GM19397 (cell line): ENCODE measurements around the gene CYP26A1.

Experiments used
- ATAC-seq: cut with Tn5 transposase; IDR thresholded peaks from one replicate; pipeline ENCODE4 v1.9.1; 2021; ENCODE audit warnings: mild to moderate bottlenecking, moderate library complexity; ENCODE audit not compliant: unreplicated experiment

The CYP26A1 gene

DNA sequence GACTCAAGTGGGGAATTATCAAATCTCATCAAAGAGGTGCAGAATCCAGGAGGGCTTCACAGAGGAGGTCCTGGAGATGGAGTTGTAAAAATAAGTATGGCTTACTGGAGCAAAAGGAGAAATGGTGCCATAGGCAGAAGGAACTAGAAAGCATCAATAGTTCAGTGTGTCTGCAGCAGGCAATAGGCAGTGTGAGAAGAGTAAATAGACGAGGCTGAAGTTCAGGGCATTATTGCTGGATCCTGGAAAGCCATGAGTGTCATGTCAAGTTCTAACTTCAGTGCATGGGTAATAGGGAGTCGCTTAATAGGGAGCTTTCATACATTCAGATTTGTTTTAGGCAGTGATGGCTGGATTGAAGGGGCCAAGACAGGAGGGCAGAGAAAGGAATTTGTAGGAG, 39.3 kb downstream of the CYP26A1 start:
- ATAC-seq = no peak

DNA sequence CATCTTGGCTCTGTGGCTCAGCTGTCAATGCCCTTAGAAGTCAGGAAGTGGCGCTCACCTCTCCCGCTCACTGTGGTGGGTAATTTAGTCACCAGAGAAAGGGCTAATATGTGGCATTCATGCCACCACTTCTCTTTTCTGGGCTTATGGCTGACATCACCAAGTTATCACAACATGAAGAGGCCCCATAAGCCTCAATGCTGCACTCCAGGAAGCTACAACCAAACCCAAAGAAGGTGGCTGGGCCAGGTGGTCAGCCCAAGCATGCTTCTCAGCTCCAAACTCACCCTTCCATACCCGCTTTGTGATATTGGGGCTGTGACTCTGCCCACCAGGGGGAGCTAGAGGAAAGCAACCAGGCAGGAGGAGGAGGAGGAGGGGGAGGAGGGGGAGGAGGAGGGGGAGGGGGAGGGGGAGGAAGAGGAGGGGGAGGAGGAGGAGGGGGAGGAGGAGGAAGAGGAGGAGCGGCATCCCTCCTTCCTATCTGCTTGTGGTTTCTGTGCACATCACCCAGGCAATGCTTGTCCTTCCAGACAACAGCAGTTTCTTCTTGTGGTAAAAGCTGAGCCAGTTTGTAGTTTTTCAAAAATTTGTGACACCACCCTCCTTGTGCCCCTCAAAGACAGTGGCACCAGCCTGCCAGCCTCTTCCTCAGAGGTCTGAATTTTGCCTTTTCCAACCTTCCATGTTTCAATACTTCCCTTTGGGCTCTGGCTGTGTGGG, 42.1 kb downstream of the CYP26A1 start:
- ATAC-seq = no peak

DNA sequence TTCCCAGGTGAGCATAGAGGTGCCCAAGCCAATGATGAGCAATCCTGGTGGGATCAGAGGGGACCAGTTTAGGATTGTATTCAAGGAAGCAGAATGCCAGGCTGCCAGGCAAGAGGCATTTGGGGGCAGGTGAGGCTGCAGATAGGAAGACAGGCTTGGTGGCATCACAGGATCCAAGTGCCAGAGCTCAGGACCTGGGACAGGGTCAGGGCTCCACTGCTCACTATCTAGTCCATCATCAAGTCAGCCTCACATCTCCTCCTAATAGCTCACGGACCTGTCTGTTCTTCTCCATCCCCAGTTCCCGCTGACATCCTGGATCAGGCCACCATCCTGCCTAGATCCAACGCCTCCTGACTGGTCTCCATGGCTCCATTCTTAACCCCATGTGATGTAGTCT, 47.6 kb downstream of the CYP26A1 start:
- ATAC-seq = no peak

DNA sequence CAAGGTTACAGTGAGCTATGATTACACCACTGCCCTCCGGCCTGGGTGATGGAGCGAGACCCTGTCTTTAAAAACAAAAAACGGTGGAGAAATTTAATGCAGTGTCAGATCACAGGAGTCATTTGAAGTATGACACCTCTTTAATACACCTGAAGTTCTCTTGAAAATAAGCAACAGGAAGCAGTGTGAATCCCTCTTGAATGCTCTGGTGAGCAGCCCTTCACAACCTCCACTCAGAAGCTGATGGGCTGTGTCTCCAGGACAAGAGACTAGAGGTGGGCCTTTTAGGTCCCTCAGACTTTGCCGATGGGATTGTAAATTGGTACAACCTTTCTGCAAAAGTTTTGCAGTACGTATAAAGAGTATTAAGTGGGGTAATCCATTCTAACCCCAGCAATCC, 50.1 kb downstream of the CYP26A1 start:
- no peak for ATAC-seq

DNA sequence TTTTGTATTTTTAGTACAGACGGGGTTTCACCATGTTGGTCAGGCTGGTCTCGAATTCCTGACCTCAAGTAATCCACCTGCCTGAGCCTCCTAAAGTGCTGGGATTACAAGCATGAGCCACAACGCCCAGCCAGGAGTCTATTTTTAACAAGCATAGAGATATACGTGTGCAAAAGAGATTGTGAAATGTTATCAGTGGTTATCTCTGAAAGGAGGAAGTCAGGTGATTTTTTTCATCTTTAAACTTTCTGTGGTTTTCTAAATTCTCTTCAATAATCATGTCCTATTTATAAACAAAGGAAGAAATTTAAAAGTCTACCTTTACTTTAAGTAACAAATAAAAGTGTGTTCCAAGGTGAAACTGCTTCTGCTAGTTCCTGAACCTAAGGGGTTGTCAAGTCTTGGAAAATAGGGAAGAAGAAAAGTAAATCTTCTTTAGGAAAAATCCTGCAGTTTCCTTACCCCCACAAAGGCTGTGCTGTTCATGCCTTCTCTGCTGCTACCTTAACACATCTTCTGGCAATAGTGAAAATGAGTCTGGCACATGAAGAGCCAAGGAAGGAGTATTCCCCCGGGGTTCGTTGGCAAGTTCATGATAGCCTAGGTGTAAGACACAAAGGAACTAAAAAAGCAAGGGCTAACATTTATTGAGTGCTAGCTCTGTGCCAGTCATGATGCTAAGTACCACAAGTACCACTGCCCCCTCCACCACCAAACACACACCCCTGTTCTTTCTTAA, 51.1 kb downstream of the CYP26A1 start:
- ATAC-seq = no peak

DNA sequence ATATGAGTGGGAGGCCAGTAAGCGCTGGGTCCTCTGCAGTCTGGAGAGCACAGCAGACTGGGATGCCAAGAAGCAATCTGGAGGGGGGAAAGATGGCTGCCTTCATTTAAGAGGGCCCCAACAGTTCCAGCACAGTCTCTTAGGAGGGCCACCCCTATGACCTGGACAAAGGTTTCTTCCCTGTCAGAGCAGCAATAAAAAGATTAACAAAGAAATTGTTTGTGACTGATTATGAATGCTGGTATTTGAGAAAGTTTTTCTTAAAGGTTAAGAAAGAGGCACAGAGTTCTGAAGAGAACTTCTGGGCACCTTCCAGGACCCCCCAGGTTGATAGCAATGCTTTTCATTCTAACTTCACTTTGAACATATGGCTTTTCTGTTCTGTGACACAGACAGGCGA, 52.3 kb downstream of the CYP26A1 start:
- ATAC-seq = no peak

DNA sequence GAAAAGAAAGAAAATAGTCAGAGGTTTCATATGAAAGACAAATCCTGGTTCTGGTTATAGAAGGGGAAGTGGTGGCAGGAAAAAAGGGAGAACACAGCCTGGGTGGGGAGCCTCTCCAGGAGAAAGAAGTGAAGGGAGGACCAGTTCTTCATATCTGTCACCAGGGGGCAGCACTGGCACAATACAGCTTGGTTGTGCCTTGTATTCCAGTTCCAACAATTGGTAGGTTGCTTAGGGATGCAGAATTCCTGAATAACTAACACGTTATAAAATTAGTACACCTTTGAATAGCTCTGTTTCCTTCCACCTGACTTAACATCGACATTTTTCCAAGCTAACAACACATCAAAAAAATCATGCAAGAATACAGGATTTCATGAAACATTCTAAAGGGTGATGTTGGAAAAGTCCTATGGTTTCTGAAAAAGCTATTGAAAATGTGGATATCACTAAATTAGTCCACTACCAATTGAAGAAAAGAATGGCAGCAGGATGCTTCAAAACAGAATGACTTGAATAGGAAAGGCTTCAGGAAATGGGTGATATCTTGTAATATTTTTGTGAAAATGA, 52.9 kb downstream of the CYP26A1 start:
- no peak for ATAC-seq
